ENCODE measurements around the gene FAM83G. TPM values are rescaled to one million over a fixed set of nuclear protein-coding genes. Genes with fewer than 3 reads are reported as not detected.

Gene FAM83G
- total RNA-seq, 4 donors from 2014 or later = 11.9 to 21.3 (median 13.9) TPM

DNA sequence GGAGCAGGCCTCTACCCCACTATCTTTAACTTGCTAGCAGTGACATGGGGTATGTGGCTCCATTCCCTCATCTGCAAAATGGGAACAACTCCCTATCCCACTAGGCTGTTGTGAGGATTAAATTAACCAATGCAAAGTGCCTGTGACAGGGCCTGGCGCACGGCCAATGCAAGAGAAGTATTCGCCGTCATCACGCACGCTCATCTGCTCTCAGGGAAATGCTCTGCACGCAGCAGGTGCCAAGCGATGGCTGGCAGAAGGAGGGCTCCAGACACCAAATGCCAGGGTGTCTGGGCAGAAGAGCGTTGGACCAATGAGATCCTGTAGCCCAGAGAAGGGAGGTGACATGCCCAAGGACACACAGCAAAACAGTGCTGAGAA, 17.3 kb downstream of the FAM83G start:
- 91 to 92% methylated on average over 9 of the region's 9 CpGs for WGBS, 2 donors
- no peaks in the 10 kb centered on the region for H3K9me3 ChIP-seq
- TF ChIP-seq POLR2A (IDR thresholded peaks at IDR 0.05) (no peak), CTCF (IDR thresholded peaks at IDR 0.05) (no peak)
- no peak overlapping the region for H3K27ac ChIP-seq
- intact Hi-C loops (cut with DNase I) = no loop called here
- DNase-seq = no peak
- peaks cover 0 to 3% of the 10 kb centered on the region in 2 donors for H3K4me1 ChIP-seq
- H3K27me3 ChIP-seq = no peaks in the 10 kb centered on the region
- H3K4me3 ChIP-seq (replicated peaks in 1 of 3) = no peak overlapping the region
- no peaks in the 10 kb centered on the region for H3K36me3 ChIP-seq

DNA sequence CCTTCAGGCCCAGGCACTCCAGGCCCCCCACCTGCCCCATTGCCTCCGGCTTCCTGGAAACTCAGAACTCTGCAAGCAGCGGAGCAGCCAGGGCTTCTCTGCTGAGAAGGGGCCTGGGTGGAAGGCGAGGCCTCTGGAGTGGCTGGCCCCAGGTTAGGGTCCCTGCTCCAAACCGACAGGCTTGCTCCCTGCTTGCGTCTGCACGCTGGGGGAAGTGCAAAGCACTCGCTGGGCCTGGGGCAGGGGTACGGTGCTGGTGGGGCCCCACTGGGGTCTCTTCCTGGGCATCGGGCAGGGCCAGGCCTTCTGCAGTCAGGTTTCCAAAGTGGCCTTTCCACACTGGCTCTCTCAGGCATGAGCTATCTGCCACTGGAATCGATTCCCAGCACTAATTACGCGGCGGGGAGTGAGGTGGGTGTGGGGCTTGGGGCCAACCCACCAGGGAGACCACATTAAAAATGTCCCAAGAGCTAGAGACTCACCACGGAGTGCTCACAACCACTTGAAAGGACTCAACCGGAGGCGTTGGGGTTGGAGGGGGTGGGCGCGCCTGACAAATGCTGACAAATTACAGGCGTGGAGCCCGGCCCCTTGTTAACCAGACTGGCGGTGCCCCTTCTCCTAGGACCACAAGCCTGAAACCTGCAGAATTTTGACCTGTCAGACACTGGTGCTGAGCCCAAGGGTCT, 17.9 kb downstream of the FAM83G start:
- intact Hi-C loops (cut with DNase I) = no loop called here
- WGBS, 2 donors = 84 to 94% methylated on average over 13 to 19 of the region's 21 CpGs
- Histone ChIP-seq H3K4me3 (replicated peaks in 1 of 3) (no peak overlapping the region), H3K27me3 (no peaks in the 10 kb centered on the region), H3K36me3 (no peaks in the 10 kb centered on the region), H3K4me1 (no peaks in the 10 kb centered on the region), H3K9me3 (no peaks in the 10 kb centered on the region), H3K27ac (no peak overlapping the region)
- no peak for DNase-seq
- TF ChIP-seq POLR2A (IDR thresholded peaks at IDR 0.05) (no peak), CTCF (IDR thresholded peaks at IDR 0.05) (no peak)

- Histone ChIP-seq H3K9me3 (no peaks in the 10 kb centered on the region), H3K4me3 (replicated peaks in 1 of 3) (no peak overlapping the region), H3K27ac (no peak overlapping the region), H3K36me3 (no peaks in the 10 kb centered on the region), H3K4me1 (no peaks in the 10 kb centered on the region), H3K27me3 (no peaks in the 10 kb centered on the region)
- WGBS, 2 donors = 97 to 99% methylated on average over 8 to 9 of the region's 9 CpGs
- intact Hi-C loops (cut with DNase I) = no loop called here
- TF ChIP-seq POLR2A (IDR thresholded peaks at IDR 0.05) (no peak), CTCF (IDR thresholded peaks at IDR 0.05) (no peak)
- DNase-seq = no peak
Measured at GRCh38 chr17:18985475-18985874, 19.1 kb downstream of the FAM83G start.

DNA sequence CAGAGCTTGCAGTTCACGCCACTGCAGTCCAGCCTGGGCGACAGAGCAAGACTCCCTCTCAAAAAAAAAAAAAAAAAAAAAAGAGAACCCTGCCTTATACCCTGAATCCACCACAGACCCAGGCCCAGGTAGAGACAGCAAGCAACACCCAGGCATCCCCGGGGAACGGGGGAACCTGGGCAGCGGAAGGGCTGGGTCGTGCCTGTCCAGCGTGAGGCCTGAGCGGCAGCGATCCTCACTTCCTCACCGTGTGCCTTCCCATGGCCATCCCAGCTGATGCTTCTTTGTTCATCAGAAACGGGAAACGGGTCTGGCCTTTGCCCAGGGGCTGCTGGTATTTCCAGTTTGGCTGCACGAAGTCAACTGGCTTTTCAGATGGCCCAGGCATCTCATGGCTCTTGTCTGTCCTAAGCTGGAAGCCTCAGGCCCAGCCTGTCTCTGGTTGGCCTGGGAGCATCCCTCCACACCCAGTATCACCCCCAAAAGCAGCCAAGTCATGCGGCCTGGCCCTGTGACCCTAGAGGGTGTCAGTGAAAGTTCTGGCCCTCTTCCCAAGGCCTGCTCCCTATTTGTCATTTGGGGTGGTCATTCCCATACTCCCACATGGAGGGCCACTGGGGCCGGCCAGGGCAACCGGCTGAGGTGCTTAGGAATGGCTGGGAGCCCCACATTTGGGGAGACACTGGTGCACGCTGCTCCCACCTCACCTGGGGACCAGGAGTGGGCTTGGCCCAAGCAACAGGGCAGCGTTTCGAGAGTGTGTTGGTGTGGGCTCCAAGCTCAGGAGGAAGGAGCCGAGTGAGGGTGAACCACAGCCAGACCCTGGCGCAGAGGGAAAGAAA, 20.1 kb downstream of the FAM83G start:
- Histone ChIP-seq H3K27me3 (no peaks in the 10 kb centered on the region), H3K4me1 (no peaks in the 10 kb centered on the region), H3K36me3 (no peaks in the 10 kb centered on the region), H3K27ac (no peak overlapping the region), H3K9me3 (no peaks in the 10 kb centered on the region), H3K4me3 (replicated peaks in 1 of 3) (no peak overlapping the region)
- DNase-seq = no peak
- TF ChIP-seq CTCF (IDR thresholded peaks at IDR 0.05) = no peak
- TF ChIP-seq POLR2A (IDR thresholded peaks at IDR 0.05) = no peak
- intact Hi-C loops (cut with DNase I) = no loop called here
- 92 to 93% methylated on average over 18 to 21 of the region's 21 CpGs for WGBS, 2 donors
